Central memory CD4-positive, alpha-beta T cell (primary cell): Measurements from ENCODE around the gene RNF112.
"Not testable (repeated sequence)": the region's sequence is repeated elsewhere in the genome, so short reads cannot be mapped to it uniquely, and the experiment has no call there.

Experiments
- DNase-seq: peaks from one replicate; pipeline ENCODE4 v3.0.0; 2022

Gene RNF112

DNA sequence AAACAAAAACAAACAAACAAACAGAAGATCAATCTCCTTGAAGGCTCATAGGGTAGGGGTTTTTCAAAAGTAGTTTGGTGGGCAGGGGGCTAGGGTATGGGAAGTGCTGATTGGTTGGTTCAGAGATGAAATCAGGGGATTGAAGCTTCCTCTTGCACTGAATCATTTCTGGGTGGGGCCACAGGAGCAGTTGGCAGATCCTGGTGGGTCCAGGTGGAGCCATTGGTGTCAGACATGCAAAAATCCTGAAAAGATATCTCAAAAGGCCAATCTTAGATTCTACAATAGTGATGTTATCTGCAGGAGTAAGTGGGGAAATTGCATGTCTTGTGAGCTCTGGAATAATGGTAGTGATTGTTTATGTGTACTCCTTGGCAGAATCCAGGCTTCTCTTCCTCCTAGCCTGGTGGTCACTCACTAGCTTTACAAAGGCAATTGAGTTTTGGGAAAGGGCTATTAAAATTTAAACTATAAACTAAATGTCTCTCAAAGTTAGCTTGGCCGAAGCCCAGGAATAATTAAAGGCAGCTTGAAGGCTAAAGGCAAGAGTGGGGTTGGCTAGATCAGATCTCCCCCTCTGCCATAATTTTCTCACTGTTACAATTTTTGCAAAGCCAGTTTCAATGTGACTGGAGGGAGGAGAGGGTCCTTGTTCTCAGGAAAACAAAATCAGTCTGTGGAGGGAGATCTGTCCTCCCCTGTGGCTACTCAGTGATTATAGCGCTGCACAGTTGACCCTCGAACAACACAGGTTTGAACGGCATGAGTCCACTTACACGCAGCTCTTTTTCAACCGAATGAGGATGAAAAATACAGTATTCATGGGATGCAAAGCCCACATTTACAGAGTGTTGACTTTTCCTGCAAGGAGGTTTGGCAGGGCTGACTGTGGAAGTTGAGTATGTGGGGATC lies 45.2 kb downstream of the RNF112 start:
- no peak for DNase-seq

DNA sequence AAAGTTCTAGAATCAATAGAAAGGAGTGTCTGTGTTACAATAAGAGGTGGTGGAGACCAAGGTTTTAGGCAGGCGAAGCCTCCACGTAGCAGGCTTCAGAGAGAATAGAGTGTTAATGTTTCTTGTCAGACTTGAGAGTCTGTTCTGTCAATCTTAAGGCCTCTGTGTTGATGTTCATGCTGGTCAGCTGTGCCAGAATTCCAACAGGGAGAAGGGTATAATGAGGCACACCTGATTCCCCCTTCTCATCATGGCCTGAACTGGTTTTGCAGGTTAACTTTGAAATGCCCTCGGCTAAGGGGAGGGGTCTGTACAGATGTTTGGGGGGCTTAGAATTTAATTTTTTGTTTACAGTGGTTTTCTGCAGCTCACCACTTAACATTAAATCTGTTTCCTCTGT lies 46.0 kb downstream of the RNF112 start:
- no peak for DNase-seq

DNA sequence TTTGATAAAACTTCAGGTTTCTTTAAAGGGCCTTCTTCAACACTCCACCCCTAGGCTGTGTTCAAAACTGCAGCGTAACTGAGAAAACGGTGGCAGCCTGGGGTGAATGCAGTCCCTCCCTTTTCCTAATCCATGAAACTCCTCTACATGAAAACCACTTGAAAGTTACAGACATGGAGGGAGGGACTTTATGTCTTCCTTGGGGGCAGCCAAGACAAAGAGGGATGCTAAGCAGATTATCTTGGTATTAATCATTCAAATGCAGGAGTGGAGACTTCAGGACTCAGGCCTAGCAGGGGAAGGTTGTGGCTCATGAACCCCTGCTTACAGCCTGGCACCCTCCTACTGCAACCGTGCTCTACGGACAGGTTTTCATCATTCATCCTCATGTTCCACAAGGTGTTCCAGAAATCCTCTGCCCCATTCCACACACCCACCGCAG lies 46.8 kb downstream of the RNF112 start:
- no peak for DNase-seq

DNA sequence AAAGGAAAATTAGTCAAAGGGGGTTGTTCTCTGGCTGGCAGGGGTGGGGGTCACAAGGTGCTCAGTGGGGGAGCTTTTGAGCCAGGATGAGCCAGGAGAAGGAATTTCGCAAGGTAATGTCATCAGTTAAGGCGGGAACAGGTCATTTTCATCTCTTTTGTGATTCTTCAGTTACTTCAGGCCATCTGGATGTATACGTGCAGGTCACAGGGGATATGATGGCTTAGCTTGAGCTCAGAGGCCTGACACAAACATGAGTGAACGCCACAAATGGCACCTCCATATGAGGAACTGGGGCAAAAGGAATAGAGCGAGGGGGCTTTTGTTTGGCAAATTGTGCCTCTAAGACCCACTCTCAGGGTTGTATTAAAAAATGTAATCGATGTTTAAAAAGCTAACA lies 47.4 kb downstream of the RNF112 start:
- DNase-seq, result not testable (repeated sequence)

DNA sequence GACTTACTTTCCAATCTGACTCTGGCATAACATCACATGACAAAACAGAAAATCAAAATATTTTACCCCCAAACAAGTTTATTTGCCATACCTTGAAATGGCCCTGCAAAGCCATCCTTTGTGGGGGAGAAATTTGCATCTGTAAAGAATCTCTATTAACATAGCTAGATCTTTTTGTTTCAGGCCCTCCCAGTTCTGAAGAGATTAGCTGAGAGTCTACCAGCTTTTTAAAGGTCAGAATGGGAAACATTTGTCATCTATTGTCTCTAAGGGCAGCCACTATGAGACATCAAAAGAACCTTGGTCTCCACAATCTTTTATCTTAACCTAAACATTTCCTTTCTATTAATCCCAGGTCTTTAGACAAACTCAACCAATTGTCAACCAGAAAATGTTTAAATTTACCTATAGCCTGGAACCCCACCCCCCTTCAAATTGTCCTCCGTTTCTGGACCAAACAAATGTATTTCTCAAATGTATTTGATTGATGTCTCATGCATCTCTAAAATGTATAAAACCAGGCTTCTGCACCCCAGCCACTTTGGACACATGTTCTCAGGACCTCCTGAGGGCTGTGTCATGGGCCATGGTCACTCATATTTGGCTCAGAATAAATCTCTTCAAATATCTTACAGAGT lies 48.1 kb downstream of the RNF112 start:
- DNase-seq, result not testable (repeated sequence)

DNA sequence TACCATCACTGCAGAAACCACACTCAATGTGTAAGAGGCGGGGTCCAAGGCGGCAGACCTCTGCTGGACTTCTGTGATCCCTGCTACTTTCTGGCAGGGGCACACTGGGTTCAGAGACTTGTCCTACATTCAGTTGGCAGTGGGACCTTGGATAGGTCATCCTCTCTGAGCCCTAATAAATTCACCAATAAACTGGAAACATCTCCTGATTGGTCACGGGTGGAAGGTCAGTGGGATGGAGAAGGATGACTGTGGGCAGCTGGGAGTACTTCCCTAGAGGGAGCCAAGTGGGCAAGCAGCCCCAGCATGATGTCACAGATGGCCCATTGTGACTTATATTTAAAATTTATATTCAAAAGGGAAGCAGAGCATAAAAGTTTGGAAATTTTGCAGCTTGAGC lies 49.7 kb downstream of the RNF112 start:
- no peak for DNase-seq

DNA sequence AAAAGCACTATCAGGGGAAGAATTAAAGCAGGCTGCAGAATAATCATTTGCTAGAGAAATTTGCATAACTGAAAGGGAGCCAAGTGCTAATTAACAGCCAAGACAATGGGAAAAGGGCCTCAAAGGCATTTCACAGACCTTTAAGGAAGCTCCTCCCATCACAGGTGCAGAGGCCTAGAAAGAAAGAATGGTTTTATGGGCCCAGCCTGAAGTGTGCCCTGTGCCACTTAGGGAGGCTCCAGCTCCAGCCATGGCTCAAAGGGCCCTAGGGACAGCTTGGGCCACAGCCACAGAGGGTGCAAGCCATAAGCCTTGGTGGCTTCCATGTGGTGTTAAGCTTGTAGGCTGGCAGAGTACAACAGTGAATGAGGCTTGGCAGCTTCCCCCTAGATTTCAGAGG lies 50.1 kb downstream of the RNF112 start:
- DNase-seq, result no peak

DNA sequence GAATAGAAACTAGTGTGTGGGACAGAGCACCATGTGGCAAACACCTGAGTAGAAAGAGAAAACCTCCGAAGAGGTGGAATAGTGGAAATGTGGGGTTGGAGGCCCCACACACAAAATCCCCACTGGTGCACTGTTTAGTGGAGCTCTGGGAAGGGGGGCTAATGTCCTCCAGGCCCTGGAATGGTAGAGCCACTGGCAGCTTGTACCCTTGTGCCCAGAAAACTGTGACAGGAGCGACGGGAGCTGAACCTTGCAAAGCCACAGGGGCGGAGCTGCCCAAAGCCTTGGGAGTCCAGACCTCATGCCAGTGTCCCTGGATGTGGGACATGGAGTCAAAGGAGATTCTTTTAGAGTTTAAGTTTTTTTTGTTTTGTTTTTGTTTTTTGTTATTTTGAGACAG lies 50.6 kb downstream of the RNF112 start:
- no peak for DNase-seq

DNA sequence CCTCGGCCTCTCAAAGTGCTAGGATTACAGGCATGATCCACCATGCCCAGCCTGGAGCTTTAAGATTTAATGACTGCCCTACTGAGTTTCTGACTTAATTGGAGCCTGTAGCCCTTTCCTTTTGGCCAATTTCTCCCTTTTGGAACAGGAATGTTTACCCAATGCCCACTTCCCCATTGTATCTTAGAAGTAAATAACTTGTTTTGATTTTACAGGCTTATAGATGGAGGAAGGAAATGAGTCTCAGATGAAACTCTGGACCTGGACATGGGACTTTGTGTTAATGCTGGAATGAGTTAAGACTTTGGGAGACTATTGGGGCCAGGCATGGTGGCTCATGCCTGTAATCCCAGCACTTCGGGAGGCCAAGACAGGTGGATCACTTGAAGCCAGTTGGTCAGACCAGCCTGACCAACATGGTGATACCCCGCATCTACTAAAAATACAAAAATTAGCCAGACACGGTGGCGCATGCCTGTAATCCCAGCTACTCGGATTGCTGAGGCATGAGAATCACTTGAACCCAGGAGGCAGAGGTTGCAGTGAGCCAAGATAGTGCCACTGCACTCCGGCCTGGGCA lies 51.5 kb downstream of the RNF112 start:
- DNase-seq, result not testable (repeated sequence)

DNA sequence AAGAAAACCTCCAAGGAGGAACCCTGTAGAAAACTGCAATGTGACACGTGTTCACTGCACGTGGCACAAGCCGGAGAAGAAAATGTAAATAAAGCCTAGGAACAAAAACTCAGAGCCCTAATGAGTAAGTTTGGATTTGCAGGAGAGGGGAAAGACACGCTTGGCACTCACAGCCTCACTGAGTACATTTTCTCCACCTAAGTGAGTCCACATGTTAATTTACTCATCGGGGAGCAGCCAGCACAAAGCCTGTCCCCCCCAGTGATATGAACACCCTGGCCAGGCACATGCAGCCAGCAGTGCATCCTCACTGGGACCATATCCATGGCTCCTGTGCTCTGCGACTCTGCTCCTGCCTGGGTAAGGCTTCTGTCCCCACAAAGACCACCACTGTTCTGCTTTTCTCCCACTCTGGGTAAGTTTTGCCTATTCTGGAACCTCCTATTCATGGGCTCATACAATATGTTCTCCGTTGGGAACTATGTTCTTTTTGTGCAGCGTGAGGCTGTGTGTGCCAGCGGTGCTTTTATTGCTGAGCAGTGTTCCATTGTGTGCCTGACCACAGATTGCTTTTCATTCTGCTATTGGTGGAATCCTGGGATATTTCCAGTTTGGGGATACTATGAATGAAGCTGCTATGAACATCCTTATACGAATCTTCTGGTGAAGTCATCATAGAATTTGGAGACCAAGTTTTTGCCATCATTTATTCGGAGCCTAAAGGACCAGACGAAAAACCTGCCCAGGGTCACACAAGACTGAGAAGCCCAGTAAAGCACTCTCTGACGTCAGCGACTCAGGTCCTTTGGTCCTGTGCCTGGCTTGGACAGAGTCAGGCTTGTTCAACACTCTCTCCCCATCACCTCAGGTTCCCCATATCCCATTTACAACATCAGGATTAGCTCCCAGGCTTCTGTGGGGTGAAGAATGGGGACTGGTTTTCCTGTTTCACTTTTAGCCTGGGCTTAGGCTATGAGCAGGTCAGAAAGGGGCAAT lies 53.3 kb downstream of the RNF112 start:
- no peak for DNase-seq
